Measurements from ENCODE around the gene SPACA5. TPM values are rescaled to one million over a fixed set of nuclear protein-coding genes. Genes with fewer than 3 reads are reported as not detected.
"Not testable (repeated sequence)": the region's sequence is repeated elsewhere in the genome, so short reads cannot be mapped to it uniquely, and the experiment has no call there.

SPACA5 gene
- total RNA-seq, 1 donor from 2014 or later = not detected

GRCh38 chrX:48021026-48021900 is 14.5 kb downstream of the SPACA5 start:
- DNase-seq (ENCODE audit: low spot score) = peak; percentile 67

- DNase-seq (ENCODE audit: low spot score) = no peak
Observed at GRCh38 chrX:48022100-48022499, 15.3 kb downstream of the SPACA5 start.

GRCh38 chrX:48022738-48023137 is 15.9 kb downstream of the SPACA5 start:
- DNase-seq (ENCODE audit: low spot score) = no peak

- DNase-seq (ENCODE audit: low spot score) = peak; percentile 46
Observed at GRCh38 chrX:48025561-48025960, 18.8 kb downstream of the SPACA5 start.

- DNase-seq (ENCODE audit: low spot score) = not testable (repeated sequence)
Observed at GRCh38 chrX:48027545-48027944, 20.8 kb downstream of the SPACA5 start.

GRCh38 chrX:48028091-48028490 is 21.3 kb downstream of the SPACA5 start:
- no peak for DNase-seq (ENCODE audit: low spot score)

- DNase-seq (ENCODE audit: low spot score) = no peak
Observed at GRCh38 chrX:48030237-48030636, 23.4 kb downstream of the SPACA5 start.

GRCh38 chrX:48030641-48031173 is 23.9 kb downstream of the SPACA5 start:
- not testable (repeated sequence) for DNase-seq (ENCODE audit: low spot score)

GRCh38 chrX:48035891-48036290 is 29.1 kb downstream of the SPACA5 start:
- no peak for DNase-seq (ENCODE audit: low spot score)

- DNase-seq (ENCODE audit: low spot score) = no peak
Observed at GRCh38 chrX:48043056-48043455, 36.3 kb downstream of the SPACA5 start.

GRCh38 chrX:48045410-48046311 is 38.9 kb downstream of the SPACA5 start:
- DNase-seq (ENCODE audit: low spot score) = peak; percentile 14

- DNase-seq (ENCODE audit: low spot score) = no peak
Observed at GRCh38 chrX:48046846-48047245, 40.1 kb downstream of the SPACA5 start.

- no peak for DNase-seq (ENCODE audit: low spot score)
Observed at GRCh38 chrX:48058621-48059295, 52.0 kb downstream of the SPACA5 start.

- no peak for DNase-seq (ENCODE audit: low spot score)
Observed at GRCh38 chrX:48059296-48059639, 52.5 kb downstream of the SPACA5 start.

Other genes with a start within 250 kb of the SPACA5 start
- 10.4 TPM for gene ZNF81, start 170.1 kb upstream of the SPACA5 start, total RNA-seq
- 5.0 TPM for gene ZNF182, start 3.0 kb upstream of the SPACA5 start, total RNA-seq
- 6.0 TPM for gene ZNF630, start 64.7 kb downstream of the SPACA5 start, total RNA-seq
- not detected for gene SPACA5B, start 123.6 kb downstream of the SPACA5 start, total RNA-seq
- not detected for gene SSX5, start 189.8 kb downstream of the SPACA5 start, total RNA-seq
- gene SSX1, start 248.4 kb downstream of the SPACA5 start, total RNA-seq = not detected

Measured in mucosa of gallbladder (tissue), 1 donor.